NCI-H345 (cell line): ENCODE results near the gene MOB3A.
A peak's percentile ranks its signal among the peaks of the same experiment; 100 is the strongest.
"Not testable (repeated sequence)": the region's sequence is repeated elsewhere in the genome, so short reads cannot be mapped to it uniquely, and the experiment has no call there.

Source experiments
- DNase-seq: peaks from one replicate; lab custom pipeline; 2025; lab: John Stamatoyannopoulos, UW

The MOB3A gene

GRCh38 chr19:2108251-2109016, 12.3 kb upstream of the MOB3A start:
- no peak for DNase-seq

GRCh38 chr19:2103045-2103707, 7.0 kb upstream of the MOB3A start:
- no peak for DNase-seq

DNA sequence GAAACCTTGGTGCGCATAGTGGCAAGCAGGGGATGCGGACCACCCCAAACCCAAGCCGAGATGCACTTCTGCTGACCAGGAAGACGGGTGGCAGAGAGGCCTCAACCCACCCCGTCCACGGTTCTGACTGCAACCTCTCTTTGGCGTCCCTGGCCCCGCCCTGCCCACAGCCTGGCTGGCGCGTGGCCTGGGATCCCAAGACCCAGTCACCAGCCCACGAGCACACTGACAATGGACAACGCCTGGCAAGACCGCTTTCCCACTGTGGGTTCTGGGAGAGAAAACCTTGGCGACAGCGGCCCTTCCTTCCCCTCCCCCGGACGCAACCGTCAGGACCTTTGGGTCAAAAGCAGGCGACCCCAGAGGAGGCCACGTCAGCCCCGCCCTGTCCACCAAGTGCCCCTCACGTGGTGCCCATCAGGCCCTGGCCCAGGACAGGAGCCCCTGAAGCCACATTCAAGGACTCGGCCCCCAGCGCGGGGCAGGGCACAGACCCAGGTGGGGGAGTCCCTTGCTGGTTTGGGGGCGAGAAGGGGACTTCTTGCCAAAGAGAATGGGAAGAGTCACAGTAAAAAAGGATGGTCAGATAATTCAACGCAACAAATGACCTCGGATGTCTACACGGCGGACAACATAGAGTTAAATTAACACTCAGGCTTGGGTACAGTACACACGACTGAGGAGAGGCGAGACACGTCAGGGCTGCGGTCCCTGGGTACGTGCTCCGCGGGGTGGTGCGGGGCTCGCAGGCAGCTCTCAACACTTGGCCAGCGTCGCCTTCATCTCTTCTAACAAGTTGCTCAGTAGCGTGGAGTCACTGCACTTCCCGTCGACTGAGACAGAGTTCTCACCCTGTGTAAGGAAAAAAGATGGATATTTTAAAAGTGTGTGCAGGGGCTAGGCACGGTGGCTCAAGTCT, 5.5 kb upstream of the MOB3A start:
- no peak for DNase-seq

DNA sequence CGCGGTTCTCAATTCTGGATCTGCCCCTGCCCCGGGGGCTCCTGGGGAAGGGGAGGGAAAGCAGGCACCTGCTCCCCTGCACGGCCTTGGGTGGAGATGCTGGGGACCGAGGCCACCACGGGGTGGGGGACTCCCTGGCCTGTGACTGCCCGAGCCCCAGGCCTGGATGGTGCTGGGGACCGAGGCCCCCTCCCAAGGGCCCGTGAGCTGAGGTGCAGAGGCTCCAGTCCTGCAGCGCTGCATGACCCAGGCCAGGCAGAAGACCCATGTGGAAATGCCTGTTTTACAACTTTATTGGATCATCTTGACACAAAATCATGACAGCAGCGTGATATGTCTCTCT, 4.6 kb upstream of the MOB3A start:
- DNase-seq, result no peak

DNA sequence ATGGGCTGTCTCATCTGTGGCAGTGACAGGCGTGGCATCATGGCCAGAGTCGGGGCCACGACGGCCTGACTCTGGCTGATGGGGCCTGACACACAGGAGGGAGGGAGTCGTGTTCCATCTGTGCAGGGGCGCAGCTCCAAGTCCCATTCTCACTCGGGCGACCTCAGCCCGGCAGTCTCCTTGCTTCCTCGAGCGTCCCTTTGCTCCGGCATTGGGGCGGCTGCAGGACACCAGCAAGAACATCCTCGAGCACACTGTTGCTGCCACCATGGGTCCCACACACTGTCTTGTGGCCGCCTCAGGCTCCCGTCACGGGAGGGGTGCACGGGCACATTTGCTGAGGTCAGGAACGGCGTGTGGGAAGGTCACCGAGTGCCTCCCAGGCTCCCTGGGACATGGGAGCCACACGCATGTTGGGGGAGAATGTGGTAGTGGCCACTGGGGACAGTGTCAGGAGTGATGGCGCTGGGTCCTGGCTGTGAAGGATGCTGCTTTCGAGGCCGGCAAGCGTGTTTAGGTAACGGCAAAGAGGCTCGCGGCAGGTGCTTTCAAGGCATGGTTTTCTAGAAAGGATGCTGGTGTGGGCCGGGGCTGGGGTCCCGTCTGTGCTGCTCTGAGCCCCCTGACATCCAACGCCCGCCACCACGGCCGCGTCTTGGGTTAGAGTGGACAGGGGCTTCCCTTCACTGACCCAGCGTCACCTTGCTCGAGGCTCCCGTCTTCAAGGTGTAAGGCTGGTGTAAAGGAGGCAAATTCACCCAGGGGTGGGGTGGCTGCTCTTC, 4.0 kb upstream of the MOB3A start:
- DNase-seq, result no peak

DNA sequence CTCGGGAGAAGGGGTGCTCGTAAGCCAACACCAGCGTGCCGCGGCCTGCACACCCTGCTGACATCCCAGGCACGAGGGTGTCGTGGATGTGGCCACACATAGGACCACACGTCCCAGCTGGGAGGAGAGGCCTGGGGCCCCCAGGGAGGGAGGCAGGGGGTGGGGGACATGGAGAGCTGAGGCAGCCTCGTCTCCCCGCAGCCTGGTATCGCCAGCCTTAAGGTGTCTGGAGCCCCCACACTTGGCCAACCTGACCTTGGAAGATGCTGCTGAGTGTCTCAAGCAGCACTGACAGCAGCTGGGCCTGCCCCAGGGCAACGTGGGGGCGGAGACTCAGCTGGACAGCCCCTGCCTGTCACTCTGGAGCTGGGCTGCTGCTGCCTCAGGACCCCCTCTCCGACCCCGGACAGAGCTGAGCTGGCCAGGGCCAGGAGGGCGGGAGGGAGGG, 3.0 kb upstream of the MOB3A start:
- DNase-seq, result no peak

- DNase-seq, result no peak
These were observed 1.8 kb upstream of the MOB3A start for GRCh38 chr19:2097886-2098327.

DNA sequence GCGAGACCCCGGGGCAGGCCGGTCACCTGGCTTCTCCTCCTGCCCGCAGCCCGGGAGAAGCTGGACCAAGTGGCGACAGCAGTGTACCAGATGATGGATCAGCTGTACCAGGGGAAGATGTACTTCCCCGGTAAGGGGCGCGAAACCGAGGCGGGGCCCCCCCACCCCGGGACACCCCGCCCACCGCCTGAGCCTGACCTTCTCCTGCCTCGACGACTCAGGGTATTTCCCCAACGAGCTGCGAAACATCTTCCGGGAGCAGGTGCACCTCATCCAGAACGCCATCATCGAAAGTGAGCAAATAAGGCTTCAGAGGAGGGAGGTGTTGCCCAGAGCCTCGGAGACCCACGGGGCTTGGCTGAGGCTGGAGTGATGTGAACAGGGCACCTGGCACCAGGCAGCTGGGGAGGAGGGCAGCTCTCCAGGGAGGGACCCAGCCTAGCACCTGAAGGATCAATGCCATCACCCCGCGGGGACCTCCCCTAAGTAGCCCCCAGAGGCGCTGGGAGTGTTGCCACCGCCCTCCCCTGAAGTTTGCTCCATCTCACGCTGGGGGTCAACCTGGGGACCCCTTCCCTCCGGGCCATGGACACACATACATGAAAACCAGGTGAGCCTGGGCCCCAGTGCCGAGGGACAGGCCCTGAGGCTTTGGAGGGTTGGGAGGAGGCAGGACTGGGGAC, 1.2 kb upstream of the MOB3A start:
- peak; percentile 38 for DNase-seq

GRCh38 chr19:2096480-2097202, 515 bp upstream of the MOB3A start, which contains the start of gene IZUMO4:
IZUMO4 (plus strand) TSS chr19:2096915; CDS start chr19:2096946, 31 bp downstream.
- peak; percentile 97 for DNase-seq

- not testable (repeated sequence) for DNase-seq
These were observed 4.1 kb downstream of the MOB3A start for GRCh38 chr19:2091926-2092525.

DNA sequence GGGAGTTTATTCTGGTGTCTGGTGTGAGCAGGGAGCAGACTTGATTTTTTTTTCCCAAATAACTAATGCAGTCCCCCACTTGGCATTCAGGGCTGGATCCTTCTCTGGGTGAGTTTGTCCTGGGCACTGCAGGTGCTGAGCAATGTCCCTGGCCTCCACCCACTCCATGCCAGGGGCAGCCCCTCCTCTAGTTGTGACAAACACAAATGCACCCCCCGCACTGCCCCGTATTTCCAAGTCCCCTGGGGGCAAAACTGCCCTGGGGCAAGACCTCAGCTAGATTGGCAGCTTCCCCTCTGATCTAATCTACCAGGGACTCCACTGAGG, 6.4 kb downstream of the MOB3A start:
- DNase-seq, result no peak

DNA sequence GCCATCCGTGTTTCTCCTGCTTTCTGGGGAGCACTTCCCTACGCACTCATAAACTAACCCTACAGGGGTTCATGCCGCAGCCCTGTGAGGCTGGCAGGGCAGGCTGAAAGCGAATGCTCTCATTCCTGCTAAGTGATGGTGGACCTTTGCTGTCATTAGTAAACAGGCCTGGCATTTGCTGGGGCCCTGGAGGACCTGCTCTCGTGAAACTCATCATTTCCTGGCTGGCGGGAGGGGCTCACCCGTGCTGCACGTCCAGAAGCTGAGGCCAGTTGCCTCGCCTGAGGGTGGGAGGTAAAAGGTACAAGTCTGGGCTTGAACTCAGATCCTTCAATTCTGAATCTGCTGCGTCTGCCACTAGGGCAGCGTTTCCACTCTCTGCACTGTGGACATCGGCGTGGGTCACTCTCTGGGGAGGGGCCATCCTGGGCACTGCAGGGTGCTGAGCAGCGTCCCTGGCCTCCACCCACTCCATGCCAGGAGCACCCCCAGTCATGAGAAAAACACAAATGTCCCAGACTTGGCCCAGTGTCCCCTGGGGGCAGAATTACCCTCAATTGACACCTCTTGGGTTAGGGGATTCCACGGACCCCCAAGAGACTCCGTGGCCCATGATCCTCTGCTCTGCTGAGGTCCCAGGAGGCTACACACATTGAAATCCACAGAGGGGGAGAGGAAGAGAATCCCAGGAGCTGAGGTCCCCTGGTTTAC, 7.0 kb downstream of the MOB3A start:
- DNase-seq, result no peak

GRCh38 chr19:2087621-2088100, 8.5 kb downstream of the MOB3A start:
- DNase-seq, result no peak

GRCh38 chr19:2086695-2087620, 9.2 kb downstream of the MOB3A start:
- DNase-seq, result not testable (repeated sequence)

- no peak for DNase-seq
These were observed 11.0 kb downstream of the MOB3A start for GRCh38 chr19:2084993-2085720.

GRCh38 chr19:2083174-2083854, 12.8 kb downstream of the MOB3A start:
- DNase-seq, result peak; percentile 16
